GM19438 (cell line): ENCODE results near the gene ADAM19.

Experiments
- ATAC-seq: cut with Tn5 transposase; IDR thresholded peaks from one replicate; pipeline ENCODE4 v1.9.1; 2021; ENCODE audit warnings: low read depth; ENCODE audit not compliant: unreplicated experiment

Gene ADAM19

DNA sequence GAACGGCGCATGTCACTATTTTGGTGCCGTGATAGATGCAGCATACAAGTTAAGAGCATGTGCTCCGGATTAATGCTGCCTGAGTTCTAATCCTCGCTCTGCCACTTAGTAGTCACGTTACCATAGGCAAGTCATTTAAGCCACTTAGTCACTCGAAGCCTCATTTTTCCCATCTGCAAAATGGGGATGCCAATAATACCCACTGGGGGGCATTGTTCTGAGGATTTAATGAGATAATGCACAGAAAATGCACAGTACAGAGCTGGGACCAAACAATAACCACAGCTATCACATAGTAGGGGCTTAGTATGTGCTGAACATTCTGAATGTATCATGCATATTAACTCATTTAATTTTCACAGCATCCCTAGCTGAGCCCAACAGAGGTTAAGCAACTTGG, 106.5 kb downstream of the ADAM19 start:
- ATAC-seq = no peak

DNA sequence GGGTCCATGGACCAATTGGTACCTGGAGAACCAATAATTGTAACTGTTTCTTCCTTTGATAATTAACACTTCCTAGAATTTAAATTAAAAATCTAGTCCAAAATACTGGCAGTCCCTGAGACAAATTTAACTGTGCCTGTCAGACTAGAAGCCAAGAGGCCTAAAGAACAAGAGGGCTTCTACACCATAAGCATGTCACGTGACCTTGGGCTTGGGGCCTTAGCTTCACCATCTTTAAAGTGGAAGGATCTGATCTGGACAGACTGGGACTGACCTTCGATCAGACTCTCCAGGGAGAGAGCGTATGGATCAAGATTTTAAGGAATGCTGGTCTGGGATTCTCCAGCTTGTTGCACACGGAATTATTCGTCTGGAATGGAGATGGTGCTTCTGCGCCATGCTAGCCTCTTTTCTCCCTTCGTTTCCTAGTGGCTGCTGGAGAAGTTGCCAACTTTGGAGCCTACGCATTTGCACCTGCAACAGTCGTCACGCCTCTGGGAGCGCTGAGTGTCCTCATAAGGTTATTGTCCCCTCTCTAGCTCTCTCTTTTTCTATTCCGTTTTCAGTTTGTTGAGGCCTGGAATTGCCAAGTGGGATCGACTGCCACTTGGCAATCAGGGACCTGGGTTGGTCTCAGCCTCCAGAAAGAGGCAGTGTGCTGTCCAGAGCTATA, 107.1 kb downstream of the ADAM19 start:
- ATAC-seq = no peak

DNA sequence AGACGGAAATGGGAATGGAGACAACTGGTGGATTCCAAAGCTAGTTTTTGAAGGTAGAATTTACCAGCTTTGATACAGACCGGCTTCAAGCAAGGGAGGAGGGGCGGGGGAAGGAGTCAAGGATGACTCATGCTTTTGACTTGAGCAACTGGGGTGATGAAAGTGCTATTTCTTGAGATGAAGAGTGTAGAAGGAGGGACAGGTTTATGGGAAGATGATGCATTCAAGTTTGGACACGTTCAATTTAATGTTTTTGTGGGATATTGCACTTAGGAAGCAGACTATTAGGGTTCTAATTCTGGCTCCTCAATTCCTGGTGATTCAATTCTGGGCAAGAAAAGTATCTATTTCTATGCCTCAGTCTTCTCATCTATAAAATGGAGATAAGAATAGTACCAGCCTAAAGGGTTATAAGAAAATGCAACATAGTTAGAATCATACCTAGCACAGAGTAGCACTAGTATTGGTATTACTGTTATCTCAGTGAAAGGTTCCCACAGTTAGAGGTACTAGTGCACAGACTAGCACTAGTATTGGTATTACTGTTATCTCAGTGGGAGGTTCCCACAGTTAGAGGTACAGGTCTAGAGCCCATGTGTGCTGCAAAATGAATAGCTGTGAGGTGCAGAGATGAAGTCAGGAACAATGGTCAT, 110.9 kb downstream of the ADAM19 start:
- no peak for ATAC-seq

DNA sequence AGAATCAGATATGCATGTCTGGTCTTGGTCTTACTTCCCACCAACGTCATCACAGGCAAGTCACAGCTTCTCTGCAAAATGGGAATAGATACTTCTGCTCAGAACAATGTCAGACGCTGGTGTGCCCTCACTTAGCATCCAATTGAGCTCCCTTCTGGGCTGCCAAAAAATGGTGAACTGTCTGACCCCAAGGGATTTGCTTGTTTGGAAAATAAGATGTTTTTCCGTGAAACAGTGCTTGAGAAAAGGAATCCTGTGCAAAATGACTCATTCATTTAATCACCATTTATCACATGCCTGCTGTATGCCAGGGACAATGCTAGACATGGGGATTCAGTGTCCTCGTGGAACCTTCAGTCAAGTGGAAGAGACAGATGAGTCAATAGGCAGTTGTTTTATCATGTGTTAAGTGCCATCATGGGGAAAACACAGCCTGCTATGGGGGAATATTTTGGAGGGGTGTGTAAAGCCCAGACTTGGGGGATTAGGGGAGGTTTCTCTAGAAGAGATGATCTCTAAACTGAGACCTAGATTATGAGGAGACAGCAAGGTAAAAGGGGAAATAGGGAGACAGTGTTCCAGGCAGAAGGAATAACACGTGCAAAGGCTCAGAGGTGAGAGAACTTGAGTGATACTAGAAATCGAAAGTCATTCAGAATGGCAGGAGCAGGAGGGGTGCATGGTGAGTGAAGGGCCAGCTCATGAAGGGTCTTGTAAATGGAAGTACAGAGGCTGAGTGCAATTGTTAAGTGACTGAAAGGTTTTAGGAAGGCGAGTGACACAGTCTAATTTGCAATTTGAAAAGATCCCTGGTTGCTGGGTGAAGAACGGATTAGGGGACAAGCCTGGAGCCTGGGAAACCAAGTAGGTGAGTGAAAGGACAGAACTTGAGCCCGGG, 111.7 kb downstream of the ADAM19 start:
- ATAC-seq = no peak

DNA sequence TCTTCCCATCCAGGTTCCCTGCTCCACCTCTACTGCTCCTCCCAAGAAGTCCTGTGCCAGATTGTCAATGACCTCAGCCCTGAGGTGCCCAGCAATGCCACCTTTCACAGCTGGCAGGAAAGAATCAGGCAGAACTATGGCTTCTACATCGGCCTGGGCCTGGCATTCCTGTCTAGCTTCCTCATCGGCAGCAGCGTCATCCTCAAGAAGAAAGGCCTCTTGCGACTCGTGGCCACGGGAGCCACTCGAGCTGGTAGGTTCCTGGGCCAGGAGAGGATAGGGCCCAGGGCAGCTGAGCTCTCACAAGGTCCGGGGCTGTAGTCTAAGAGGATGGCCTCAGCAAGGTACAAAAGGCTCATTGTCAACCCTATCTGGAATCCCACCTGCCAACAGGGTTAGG, 112.5 kb downstream of the ADAM19 start:
- ATAC-seq = no peak

DNA sequence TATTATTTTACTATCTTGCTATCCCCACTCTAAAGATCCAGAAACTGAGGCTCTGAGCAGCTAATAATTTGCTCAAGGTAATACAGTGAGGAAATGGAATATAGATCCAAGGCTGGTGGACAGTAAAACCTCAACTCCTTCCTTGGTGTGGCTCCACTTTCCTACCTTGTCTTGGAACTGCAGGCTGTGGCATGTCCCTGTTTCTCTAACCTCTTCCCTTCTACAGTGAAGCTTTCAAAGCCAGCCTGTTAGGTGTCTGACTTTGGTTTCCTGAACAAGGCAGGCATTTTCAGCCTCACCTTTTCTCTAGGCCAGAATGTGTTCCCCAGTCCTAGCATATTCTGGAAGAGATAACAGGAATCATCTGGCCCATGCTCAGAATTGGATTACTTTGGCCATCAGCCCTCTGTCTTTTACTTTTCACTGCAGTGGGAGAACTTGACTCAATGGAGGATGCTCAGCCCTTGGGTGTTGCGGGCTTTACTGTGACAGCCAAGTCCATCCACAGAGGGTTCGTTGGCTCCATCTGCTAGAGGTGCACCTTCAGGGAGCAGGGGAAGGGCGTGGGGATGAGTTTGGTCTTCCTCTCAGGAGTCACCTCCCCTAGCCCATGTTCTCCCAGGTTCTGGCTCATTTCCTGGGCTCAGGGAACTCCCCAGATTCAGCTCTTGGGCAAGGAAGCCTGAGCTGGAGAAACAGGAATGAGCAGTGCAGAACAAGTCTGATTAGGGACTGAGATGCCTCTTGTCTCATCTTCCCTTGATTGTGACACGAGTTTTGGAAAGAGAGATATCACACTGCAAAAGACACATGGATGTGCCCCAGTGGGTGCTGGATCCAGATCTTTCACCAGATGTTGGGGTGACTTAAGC, 114.4 kb downstream of the ADAM19 start:
- ATAC-seq = no peak

DNA sequence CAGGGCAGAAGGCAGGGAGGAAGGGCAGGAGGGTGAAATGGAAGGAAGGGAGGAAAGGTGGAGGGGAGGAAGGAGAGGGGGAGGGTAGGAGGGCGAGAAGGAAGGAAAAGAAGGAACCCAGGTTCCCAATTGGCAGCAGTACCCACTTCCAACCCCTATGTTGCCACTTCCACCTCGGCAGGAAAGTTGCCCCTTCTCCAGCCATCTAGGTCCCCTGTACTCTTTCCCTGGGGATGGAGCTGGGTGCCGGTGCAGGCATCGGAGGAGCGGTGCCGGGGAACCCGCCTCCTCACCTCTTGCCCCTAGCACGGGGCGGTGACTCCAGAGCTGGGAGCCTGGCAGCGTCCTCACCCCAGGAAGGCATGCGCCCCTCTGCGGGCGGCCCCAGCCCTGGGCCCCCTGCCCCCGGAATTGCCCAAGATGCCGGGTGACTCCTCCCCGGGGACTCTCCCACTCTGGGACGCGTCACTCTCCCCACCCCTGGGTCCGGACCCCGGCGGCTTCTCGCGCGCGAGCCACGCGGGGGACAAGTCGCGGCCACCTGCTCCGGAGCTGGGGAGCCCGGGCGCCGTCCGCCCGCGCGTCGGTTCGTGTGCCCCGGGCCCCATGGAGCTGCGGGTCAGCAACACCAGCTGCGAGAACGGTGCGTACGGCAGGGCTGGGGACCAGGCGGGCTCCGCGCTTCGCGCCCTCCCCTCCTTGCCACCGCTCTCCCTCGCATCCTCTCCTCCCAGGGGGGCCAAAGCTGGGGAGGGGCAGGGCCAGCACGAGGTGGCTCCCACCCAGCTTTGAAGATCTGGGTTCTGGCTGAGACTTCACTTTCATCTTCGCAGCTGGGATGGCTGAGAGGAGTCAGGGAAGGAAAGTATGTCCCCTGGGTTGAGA, 115.6 kb downstream of the ADAM19 start, which contains the start of gene NIPAL4:
TSS of gene NIPAL4 (plus strand) at position 499 of the 885 bp plus-strand sequence. CDS start at position 607, 108 bp downstream.
- ATAC-seq = no peak

DNA sequence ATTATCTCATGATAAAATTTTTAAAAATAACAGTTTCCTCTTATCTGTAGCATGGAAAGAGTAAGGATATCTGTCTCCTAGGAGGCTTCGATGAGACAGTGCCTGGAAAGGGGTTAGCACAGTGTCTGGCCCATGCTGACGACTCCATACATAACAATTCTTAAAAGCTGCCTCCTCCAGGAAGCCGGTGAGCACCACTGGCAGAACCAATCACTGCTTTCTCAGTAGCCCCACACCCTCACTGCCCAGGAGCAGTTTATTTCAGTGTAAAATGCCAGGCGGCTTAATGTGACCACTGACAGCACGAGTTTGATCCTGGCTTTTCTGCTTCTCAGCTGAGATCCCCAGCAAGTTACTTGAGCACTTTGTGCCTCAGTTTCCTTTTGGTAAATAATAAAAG, 116.7 kb downstream of the ADAM19 start:
- ATAC-seq = no peak

DNA sequence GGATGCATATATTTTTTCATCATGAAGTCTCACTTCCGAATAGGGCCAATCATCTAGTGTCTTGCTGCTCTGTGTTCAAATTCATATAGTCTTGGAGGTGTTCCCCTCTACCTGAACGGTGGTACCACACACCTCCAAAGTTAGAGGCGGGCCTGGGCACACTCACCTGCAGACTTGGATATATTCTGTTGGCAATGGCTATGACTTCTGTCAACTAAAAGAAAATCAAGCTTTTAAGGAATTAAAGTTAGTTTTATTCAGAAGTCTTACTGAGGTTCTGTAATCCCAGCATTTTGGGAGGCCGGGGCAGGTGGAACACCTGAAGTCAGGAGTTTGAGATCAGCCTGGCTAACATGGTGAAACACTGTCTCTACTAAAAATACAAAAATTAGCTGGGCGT, 118.2 kb downstream of the ADAM19 start:
- ATAC-seq = no peak

DNA sequence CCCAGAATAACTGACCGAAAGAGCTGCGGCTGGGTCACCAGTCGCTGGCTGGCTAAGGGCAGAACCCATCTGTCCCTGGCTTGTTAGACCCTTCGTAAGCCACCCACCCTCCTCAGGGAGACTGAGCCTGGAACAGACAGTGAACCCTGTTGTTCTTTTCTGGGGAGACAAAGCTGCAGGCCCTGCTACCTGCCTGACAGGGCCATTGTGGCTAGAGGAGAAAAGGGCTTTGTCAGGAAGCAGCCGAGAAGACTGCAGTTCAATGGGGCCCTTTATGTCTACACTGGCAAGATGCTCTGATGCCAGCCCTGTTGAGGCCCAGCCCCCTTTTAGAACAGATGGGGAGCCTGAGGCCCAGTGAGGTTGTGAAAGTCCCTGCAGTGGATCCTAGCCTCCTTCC, 119.3 kb downstream of the ADAM19 start:
- ATAC-seq = no peak

DNA sequence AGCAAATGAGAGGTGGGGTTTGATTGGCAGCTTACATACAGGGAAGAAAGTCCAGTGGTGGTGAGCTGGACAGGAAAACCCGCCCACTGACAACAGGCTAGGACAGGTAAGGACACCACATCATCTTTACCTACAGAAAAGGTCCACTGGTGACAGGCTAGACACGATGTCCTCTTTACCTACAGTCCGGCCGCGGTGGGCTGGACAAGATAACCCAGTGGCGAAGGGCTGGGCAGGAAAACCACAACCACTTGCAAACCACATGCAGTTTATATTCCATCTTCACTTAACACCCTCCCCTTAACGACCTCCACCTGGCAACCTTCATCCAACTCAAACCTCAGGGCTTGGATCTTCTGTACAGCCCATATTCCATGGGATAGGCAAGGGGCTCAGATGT, 120.5 kb downstream of the ADAM19 start:
- ATAC-seq = no peak

DNA sequence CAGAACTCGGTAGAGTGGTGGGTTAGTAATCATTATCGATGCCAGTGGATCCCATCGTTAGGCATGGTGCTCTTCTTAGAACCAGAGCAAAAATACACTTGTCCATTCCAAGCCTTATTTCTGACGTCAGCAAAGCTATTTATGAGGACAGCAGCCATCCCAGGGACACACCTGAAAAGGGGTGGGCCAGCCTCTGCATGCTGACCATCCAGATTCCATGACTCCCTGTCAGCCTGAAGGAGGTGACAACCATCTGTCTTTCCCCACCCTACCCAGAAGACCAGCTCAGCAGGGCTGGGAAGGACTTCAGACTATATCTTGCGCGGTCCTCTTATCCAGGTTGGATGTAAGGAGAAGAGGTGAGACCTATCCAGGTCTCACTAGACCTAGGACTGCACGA, 121.3 kb downstream of the ADAM19 start:
- no peak for ATAC-seq

DNA sequence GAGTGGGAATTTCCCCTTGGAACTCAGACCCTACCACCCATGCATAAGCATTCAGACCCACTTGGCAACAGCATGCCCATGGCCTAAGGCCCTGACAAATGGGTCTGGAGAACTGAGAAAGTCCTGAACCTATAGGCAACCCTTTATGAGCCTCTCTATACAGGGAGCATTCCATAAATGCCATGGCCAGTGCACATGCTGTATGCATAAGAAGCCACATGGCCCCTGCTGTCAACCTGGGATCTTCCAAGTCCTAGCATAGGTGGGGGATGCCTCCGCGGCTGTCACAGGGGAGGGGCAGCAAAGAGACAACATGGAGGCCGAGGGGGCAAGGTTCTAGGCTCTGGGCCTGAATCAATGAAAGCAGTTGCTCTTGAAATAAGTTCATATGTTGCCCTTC, 123.8 kb downstream of the ADAM19 start:
- no peak for ATAC-seq

DNA sequence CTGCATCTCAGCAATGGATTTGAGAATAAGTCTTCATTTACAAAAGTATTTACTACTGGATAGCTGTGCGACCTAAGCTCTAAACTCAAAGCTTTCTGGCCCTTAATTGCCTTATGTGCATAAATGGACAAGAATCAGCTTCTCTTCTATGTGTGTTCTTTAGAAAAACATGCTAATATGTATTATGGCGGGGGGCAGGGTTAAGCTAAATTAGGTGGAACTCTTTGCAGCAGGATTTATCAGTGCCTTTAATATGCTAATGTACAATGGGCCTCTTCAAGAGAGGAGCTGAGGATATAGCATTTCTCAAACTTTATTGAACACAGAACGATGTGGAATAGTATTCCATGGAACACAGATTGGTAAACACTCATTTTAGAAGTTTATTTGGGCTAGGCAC, 125.6 kb downstream of the ADAM19 start:
- no peak for ATAC-seq

DNA sequence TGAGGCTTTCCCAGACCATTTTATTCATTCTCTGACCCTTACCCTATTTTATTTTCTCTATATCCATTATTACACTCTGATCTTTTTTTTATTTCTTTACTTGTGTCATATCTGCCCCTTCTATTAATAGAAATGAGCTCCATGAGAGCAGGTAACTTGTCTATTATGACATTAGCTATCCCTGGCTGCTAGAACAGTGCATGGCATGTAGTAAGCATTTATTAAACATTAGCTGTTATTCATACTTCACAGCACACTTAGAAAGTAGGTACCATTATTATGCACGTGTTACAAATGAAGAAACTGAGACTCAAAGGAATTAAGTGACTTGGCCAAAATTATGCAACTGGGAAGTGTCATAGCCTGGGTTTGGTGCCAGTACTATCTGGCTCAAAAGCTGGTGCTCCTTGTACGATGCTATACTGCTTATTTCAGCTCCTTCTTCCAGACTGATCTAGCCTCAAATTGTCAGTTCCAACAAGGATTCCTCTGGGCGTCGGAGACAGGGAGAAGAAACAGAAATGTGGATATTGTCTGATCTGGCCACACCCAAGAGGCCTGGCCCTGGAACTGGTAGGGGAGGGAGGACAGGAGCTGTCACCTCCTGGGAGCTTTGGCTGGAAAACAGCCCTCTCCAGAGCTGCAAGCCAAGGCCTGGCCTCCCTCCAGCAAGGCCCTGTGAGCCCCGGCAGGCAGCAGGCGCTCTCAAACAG, 126.4 kb downstream of the ADAM19 start:
- no peak for ATAC-seq

DNA sequence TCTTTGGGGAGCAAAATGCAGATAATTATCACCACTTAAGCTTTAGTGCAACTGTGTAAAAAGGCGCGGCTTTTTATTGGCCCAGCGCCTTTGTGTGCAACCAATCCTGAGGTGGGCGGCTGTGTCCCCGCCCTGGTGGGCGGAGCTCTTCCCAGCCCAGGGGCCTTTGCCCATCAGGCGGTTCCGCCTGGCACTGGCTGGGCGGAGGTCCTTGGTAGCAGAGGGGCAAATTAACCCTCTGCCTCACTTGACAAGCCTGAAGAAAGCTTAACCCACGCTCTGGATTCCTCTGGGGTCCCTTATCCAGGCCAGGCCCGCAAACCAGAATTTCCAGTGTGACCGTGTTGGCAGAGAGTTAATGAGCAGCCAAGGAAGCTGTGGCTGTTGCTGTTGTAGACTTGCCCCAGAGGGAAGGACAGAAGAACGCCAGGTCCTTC, 128.4 kb downstream of the ADAM19 start:
- ATAC-seq = no peak

DNA sequence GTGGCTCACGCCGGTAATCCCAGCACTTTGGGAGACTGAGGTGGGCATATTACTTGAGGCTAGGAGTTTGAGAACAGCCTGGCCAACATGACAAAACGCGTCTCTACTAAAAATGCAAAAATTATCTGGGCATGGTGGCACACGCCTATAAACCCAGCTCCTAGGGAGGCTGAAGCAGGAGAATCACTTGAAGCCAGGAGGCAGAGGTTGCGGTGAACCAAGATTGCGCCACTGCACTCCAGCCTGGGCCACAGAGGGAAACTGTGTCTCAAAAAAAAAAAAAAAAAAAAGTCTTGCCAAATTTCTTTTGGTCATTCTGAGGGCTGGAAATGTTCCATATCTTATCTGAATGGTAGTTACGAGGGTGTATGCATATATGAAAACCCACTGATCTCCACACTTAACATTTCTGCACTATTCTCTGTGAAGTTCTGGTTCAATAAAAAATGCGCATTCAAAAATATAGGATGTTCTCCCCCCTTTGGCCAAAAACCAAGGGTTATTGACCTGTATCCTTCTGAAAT, 129.1 kb downstream of the ADAM19 start:
- no peak for ATAC-seq

DNA sequence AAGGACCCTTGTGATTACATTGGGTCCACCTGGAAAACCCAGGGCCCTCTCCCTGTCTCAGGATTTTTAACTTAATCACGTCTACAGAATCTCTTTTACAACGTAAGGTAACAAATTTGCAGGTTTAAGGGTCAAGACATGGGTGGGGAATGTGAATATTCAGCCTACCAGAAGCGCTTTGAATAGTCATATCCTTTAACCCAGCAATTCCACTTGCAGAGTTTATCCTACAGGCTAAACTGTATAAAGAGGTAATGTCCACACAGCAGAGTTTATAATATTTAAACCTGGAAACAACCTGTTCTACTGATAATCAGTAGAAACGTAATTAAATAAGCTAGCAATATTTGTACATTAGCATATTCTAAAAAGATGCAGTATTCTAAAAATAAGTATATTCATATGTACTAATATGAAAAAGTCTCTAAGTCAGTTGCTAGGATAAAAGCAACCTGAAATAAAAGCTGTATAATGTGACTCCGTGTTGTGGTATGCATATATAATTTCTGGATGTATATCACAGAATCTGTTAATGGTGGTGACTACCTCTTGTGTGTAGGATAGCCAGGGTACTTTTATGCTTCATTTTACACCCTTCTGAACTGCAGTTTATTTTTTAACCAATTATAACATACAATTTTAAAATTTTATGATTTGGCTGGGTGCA, 129.7 kb downstream of the ADAM19 start:
- no peak for ATAC-seq
